DLD1 (cell line): ENCODE results near the gene CCDC13.

Experiments used
- in situ Hi-C: cut with HindIII; loops from 2 replicates; pipeline ENCODE4 v1.10.0; 2017; ENCODE audit warnings: low sequenced_read_pairs

Gene CCDC13

DNA sequence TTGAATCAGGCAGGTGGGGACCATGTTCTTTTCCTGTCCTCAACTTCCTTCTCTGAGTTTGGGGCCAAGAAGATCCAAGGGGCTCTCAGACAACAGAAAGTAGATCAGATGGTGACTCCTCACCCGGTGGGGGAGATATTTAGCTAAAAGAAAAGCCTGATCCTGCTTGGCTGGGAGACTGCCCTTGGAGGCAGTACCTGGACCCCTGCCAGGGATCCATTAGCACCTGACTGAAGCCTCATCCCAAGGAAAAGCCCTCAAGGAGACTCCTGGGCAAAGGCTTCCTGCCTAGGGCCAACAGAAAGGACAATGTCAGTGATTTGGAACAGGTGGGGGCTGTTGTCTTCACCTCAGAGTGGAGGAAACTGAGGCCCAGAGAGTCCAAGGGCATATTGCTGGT lies 37.0 kb downstream of the CCDC13 start:
- in situ Hi-C loops = no loop called here

DNA sequence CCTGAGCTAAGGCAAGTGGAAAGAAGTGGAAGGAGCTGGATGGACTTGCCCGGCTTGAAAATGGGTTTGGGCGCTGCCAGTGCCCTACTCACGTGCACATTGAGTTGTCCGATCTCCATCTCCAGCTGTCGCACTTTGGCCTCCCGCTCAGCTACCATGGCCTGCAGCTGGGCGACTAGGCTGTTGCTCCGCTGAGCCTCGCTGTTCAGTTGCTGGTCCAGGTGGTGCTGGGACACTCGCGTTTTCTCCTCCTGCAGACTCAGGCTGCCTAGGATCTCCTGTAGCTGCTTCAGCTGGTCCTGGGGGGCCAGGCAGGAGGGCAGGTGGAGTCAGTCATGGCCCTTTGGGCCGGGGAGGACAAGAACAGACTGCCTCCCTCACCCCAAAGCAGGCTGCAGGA lies 37.4 kb downstream of the CCDC13 start:
- in situ Hi-C loops = no loop called here

DNA sequence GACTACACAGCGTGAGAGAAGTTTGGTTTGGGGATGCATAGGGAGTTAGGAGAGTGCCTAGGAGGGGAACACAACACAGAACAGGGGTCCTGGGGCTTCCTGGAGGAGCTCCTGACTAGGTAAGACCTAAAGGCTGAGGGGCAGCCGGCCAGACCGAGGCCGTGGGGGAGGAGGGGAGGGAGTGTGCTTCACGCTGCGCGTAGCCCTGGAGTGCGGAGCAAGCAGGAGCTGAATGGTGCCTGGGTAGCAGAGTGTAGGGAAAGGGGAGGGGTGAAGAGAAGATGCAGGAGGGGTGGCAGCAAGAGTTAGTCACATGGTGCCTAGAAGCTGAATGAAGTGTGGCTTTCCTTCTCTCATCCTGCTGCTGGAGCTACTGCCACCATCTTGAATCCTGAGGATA lies 38.0 kb downstream of the CCDC13 start:
- in situ Hi-C loops = no loop called here

DNA sequence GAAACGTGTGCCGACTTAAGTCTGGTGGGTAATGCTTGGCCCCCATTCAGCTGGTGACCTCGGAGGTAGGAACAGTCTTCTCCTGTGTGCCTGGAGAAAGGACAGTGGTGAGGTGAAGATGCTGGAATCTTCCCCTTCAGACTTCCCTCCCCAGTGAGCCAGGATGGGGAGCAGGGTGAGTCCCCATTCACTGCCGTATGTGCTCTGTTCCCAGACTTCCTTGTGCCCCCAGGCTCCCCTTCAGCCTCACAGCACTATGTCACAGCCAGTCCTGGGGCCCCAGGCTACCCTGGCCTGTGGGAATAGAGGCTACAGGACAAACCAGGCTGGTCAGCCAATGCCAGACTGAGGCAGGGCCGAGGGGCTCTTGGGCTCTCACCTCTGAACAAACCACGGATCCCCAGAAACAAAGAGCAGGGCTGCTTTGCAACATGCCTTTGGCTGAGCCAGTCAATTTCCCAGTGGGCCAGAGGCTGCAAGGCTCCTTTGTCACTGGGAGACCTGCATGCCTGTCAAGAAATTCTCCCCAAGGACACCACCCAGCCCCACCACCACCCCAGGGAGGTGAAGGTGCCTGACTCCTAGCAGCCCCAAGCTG lies 38.7 kb downstream of the CCDC13 start:
- in situ Hi-C loops = no loop called here

DNA sequence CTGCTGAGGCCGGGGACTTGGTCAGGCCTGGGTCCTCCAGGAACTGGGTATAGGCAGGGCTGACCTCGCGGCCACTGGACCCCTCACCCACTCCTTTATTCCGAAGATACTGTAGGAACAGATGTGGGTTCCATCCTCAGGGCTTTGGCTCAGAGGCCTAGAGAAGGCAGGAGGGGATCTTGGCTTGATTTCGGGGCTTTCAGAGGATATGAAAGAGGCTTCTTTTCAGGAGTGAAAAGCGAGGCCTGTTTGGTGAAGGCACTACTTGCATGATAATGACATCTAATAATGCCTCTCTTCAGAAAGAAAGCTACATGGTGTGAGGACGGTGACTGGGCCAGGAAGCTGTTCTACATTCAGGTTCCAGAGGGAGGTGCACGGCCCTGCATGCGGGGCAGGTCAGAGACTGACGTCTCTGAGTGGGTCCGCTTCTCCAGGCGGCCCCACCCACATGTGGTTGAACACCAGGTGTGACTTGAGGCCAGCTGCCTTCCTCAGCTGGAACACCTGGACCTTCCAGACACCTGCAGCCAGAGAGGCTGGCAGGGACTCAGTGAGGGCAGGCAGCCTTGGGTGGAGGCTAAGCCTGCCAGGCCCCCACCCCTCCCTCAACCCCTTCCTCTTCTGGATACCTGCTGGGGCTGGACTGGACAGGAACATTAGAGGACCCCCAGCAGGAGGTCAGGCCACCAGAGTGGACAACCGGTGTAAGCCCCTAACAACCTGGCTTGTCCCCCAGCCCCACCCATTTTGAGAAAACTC lies 39.4 kb downstream of the CCDC13 start:
- in situ Hi-C loops = no loop called here

DNA sequence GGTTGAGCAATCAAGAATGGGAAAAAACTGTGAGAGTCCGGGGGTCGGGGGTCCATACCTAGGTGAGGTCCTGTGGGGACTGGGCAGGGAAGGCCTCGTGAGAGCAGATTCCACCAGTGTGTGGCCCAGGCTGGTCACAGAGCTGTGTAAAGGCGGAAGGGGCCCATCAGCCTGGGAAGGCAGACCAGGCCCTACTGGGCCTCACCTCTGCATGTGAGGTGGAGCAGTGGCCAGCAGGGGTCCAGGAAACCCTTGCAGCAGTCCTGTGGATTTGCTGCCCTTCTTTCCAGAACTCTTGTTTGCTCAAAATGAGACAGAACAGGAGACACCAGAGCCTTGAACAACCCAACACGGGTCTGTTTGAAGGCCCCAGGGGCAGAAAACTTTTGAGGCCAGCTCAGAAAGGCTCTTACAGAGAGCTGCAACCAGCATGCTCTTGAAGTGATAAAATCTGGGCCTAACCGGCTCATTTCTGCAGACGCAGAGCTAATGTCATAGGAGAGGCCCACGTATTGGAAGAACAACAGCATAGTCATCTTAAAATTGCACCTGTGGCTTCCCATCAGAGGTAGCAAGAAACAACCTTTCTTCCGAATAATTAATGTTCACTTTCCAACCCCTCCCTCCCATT lies 40.1 kb downstream of the CCDC13 start:
- in situ Hi-C loops = no loop called here

DNA sequence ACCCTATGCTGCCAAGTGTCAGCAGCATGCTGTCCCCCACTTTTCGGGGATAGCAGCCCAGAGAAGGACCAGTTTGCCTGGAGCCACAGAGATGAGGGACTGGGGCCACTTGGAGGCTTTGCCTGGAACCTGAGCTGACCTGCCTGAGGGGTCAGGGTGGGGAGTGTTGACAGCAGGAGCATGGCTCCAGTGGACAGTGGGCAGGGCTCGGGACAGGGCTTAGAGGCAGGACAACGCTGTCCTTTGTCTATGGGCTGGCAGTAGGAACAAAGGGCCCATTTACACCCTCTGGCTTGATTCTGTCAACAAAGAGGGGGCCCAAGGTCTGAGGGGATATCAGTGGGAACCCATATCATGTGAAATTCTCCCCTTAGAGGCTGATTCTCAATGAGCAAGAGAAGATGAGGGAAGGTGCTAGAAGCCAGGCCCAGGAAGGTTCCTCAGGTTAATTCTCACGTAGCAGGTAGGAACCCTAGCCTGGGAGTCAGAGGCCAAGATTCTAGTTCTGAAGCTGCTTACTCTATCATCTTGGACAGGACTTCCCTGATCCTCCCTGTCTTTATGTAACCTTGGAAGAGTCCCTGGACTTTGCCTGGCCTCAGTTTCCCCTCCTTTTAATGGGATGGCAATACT lies 40.7 kb downstream of the CCDC13 start:
- in situ Hi-C loops = no loop called here

DNA sequence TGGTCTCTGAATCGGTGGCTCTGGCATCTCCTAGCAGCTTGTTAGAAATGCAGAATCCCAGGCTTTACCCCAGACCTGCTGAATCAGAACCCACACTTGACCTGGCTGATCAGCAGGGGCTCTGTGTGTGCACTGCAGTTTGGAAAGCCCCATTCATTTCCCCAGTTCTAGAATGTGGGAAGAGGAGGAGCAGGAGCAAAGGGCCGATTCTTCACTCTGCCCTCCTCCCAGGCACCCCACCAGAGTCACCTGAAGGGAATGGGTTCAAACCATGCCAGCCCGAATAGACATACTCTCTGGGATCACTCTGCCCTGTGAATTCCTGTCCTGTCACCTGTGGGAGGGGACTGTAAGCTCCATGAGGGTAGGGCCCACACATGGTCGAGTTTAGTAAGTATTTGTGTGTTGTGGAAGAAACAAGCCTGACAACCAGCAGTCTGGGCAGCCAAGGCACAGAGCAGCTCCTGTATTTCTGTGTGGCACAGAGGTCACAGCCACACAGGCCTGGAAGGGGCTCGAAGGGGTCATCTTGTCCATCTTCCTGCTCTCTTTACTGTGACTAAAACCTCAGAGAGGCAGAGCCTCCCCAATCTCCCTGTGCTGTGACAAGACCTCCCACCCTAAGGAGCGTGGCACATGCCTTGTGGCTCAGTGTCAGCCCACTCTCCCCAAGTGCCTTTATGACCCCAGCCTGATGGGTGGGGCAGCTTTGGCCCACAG lies 41.4 kb downstream of the CCDC13 start:
- in situ Hi-C loops = no loop called here

DNA sequence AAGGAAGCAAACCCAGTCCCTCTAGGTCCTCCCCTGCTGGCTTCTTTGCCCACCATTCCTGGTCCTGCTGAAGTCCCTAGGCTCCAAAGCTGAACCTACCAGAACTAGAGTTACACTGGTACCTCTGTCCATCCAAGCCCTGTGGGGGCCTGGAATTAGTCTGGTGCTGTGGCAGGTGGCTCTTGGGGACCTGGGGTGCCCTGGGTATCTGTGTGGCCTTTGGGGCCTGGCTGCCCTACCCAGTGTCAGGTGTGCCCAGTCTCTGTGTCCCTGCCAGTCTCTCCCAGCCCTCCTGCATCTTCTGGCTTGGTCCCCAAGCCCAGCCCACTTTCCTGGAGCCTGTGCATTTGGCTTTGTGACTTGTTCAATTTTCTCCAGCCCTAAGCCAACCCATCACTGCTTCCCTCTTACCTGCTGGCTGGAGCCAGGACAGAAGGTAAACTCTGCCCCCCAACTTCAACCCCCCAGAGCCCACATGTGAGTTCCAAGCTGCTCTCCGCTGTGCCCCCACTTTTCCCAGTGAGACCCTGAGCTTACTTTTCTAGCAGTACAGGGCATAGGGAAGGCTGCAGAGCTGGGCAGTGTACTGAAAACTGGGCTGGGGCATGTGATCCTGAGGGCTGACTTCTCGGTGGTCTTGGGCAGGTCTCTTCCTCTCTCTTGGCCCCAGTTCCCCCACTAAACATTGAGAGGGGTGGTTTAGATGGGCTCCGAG lies 42.2 kb downstream of the CCDC13 start:
- in situ Hi-C loops = no loop called here

DNA sequence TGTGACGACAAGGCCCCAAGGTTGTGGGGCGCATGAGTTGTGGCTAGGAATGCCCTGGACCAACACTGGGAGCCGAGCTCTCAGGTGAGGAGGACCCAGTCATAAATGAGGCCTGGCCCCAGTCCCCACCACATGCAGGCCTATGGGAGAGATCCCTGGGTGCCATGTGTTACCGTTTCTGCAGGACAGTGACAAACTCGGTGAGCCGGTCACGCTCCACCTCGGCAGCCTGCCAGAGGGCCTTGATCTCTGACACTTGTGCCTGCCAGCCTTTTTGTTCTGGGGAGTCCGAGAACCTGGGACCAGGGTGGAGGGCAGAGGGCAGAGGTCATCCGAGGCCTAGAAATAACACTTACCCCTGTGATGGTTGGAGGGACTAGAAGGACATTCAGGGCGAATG lies 42.8 kb downstream of the CCDC13 start:
- in situ Hi-C loops = no loop called here

DNA sequence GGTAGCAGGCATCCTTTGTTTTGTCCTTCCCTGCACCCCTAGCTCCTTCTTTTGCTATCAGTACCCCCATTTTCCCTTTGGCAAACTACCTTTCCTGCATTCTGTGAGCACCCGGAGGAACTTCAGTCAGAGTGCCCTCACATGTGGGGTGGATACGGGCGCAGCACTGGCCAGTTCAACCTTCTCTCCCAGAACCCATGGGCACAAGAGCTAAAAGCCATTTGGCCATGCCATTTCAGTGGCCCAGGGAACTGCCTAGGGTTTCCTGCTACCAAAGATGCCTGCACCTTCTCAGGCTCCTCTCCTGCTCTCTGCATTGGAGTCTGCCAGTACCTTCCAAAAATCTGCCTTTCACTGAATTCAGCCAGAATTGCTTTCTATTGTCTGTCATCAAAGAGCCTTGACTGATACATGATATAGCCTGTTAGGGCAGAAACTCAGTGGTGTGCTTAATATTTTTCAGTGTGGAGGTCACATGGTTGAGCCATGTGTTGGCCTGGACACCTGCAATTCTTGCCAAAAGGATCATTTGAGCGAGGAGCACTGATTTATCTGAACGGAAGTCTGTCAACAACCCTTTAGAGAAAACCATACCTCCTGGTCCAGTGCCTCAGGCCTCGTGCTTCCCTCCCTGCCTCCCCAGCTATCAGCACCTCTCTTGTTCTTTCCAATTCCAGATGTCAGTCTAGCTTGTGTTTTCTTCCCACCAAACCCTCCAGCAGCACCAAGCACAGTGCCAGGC lies 43.5 kb downstream of the CCDC13 start:
- in situ Hi-C loops = no loop called here

DNA sequence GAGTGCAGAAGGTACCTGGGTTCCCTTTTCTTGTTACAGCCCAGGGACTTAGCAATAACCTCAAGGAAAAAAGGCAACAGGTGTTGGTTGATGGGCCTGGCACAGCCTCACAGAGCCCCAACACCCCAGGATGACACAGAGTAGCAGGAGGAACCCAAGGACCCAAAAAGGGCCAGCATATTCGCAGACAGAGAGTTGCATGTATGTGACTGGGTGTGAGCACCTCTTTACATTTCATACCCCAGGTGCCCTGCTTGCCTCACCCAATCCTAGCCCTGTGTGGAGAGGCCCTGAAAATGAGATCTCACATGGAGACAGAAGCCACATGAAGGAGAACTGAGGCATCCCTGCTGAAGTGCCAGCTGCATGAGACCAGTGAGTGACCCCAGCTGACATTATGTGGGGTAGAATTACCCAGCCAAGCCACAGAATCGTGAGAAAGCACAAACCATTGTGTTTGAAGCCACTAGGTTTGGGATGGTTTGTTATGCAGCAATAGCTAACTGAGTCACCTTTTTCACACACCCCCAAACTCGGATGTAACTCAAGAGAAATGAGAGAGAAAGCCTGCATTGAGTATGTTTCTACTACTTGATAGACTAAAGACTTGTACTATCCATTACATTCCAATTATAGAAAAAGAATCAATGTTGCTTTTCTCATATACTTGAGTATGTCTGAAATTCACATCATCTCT lies 44.2 kb downstream of the CCDC13 start:
- in situ Hi-C loops = no loop called here

DNA sequence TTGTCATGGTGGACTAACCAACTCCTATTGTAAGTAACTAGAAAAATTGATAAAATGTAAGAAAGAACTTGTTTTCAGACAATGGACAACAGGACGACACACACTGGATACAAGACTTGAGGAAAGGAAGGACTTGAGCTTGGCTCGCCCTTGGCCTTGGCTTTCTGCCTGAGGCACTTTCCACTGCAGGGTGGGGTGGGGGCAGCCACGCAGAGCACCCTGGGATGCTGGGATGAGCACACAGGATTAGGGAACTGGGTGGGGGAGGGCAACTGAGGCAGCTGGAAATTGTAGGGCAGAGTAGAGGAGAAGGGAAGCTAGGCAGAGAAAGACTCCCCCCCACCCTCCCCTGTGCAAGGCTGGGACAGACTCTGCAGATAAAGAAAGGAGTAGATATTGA lies 45.0 kb downstream of the CCDC13 start:
- in situ Hi-C loops = no loop called here

DNA sequence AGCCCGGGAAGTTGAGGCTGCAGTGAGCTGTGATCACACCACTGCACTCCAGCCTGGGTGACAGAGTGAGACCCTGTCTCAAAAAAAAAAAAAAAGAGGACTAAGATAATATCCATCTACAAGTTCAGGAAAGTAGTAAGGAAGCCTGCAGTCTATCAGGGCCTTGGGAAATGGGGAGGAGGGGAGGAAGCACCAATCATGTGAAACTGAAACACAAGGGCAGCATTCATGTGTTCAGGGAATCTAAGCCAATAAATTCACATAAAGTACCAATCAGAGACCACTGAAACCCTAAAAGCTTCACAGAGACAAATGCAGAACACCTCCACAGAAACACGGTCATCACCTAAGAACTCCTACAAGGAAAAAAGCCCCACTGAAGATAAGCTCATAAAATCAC lies 47.6 kb downstream of the CCDC13 start:
- in situ Hi-C loops = no loop called here

DNA sequence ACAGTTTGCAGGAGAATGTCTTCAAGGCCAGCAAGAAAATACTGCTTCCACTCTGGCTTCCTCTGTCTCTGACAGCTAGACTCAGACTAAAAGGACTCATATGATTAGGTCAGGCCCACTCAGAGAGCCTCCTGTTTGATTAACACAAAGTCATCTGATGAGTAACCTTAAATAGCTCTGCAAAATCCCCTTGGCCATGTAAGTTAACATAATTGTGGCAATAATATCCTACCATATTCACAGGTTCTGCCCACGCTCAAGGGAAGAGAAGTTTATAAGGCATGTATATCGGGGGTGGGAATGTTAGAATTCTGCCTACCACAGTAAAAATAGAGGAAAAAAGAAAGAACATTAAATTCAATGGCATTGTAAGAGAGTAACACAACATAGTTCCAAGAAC lies 49.8 kb downstream of the CCDC13 start:
- in situ Hi-C loops = no loop called here
